HepG2 (cell line): ENCODE results near the gene PPP1R13B. TPM values are rescaled to one million over a fixed set of nuclear protein-coding genes. Genes with fewer than 3 reads are reported as not detected.
A peak's percentile ranks its signal among the peaks of the same experiment; 100 is the strongest.

ENCODE experiments used
- ARNTL ChIP-seq: sonication (generic); formaldehyde crosslinking; IDR thresholded peaks from 2 replicates; pipeline ENCODE4 v1.4.0; 2020; ENCODE audit warnings: mild to moderate bottlenecking, missing genetic modification reagents
- ATRX ChIP-seq: sonication (generic); formaldehyde crosslinking; IDR thresholded peaks from 2 replicates; pipeline ENCODE4 v1.4.0; 2020; ENCODE audit warnings: missing genetic modification reagents, borderline replicate concordance
- IKZF4 ChIP-seq: sonication (generic); formaldehyde crosslinking; IDR thresholded peaks from 2 replicates; pipeline ENCODE4 v1.5.1; 2020; ENCODE audit warnings: borderline replicate concordance, mild to moderate bottlenecking, low read depth, missing genetic modification reagents; ENCODE audit errors: not compliant biosample characterization
- ISL2 ChIP-seq: sonication (generic); formaldehyde crosslinking; IDR thresholded peaks from 2 replicates; pipeline ENCODE4 v1.5.0; 2020; ENCODE audit warnings: missing genetic modification reagents
- NFKBIZ ChIP-seq: IDR thresholded peaks from 2 replicates; pipeline ENCODE4 v1.6.1; 2018; ENCODE audit warnings: missing genetic modification reagents, missing compliant biosample characterization
- NFYC ChIP-seq: IDR thresholded peaks from 2 replicates; pipeline ENCODE4 v1.6.1; 2016; ENCODE audit warnings: missing genetic modification reagents, missing compliant biosample characterization
- TERF1 ChIP-seq: sonication (generic); formaldehyde crosslinking; IDR thresholded peaks from 2 replicates; pipeline ENCODE4 v1.8.0; 2022; ENCODE audit warnings: mild to moderate bottlenecking, missing genetic modification reagents, moderate library complexity
- TMF1 ChIP-seq: sonication (generic); formaldehyde crosslinking; IDR thresholded peaks from 2 replicates; pipeline ENCODE4 v1.8.1; 2022; ENCODE audit warnings: low read depth, missing genetic modification reagents
- ZC3H13 ChIP-seq: sonication (generic); formaldehyde crosslinking; IDR thresholded peaks from 2 replicates; pipeline ENCODE4 v1.8.1; 2023; ENCODE audit warnings: mild to moderate bottlenecking, missing genetic modification reagents, moderate library complexity
- ZNF101 ChIP-seq: sonication (generic); formaldehyde crosslinking; IDR thresholded peaks from 2 replicates; pipeline ENCODE4 v1.4.0; 2020; ENCODE audit warnings: mild to moderate bottlenecking, low read depth, missing genetic modification reagents, borderline replicate concordance
- ZNF180 ChIP-seq: sonication (generic); formaldehyde crosslinking; IDR thresholded peaks from 2 replicates; pipeline ENCODE4 v1.4.0; 2020; ENCODE audit warnings: low read depth, missing genetic modification reagents, borderline replicate concordance
- ZNF253 ChIP-seq: sonication (generic); formaldehyde crosslinking; IDR thresholded peaks from 2 replicates; pipeline ENCODE4 v1.8.0; 2022; ENCODE audit warnings: mild to moderate bottlenecking, missing genetic modification reagents, borderline replicate concordance
- ZNF512 ChIP-seq: sonication (generic); formaldehyde crosslinking; IDR thresholded peaks from 2 replicates; pipeline ENCODE4 v1.4.0; 2020; ENCODE audit warnings: mild to moderate bottlenecking, missing genetic modification reagents
- ZNF569 ChIP-seq: sonication (generic); formaldehyde crosslinking; IDR thresholded peaks from 2 replicates; pipeline ENCODE4 v1.5.0; 2020; ENCODE audit warnings: mild to moderate bottlenecking, missing genetic modification reagents, moderate library complexity, borderline replicate concordance
- ZSCAN12 ChIP-seq: sonication (generic); formaldehyde crosslinking; IDR thresholded peaks from 2 replicates; pipeline ENCODE4 v1.9.0; 2021; ENCODE audit warnings: mild to moderate bottlenecking, missing genetic modification reagents
- polyA plus RNA-seq, 8 experiments: library from polyadenylated mRNA; depleted of rRNA in 3 of 8; stranded (reverse) in 7 of 8; unstranded in 1 of 8; fragments of >200 nt; fragmentation: Illumina TruSeq in 4 of 8; extraction: Trizol in 4 of 8; gene quantifications; 2 replicates each; pipeline versions ENCODE4 v1.2.1 to v1.2.3, GENCODE V29; 2011 to 2016; ENCODE audit warnings: low read depth in 4 of 8, missing spikeins in 1 of 8, mixed read lengths in 1 of 8; ENCODE audit not compliant: insufficient read depth in 1 of 8
- total RNA-seq, 5 experiments: library from RNA; depleted of rRNA; stranded (reverse); fragments of >200 nt; fragmentation: Illumina TruSeq; extraction: Trizol; gene quantifications; 2 replicates each; pipeline ENCODE4 v1.2.3, GENCODE V29; 2016; ENCODE audit warnings: low read depth in 1 of 5
- TF ChIP-seq, protein P1 (sequence below): sonication (generic); formaldehyde crosslinking; IDR thresholded peaks from 2 replicates; pipeline ENCODE4 v1.4.0; 2020; ENCODE audit warnings: mild to moderate bottlenecking, missing genetic modification reagents
- TF ChIP-seq, protein P2 (sequence below): sonication (generic); formaldehyde crosslinking; IDR thresholded peaks from 2 replicates; pipeline ENCODE4 v1.4.0; 2020; ENCODE audit warnings: mild to moderate bottlenecking, missing genetic modification reagents
- TF ChIP-seq, protein P3 (sequence below): sonication (generic); formaldehyde crosslinking; IDR thresholded peaks from 2 replicates; pipeline ENCODE4 v1.5.0; 2020; ENCODE audit warnings: mild to moderate bottlenecking, missing genetic modification reagents

The PPP1R13B gene
- total and polyA plus RNA-seq, 2 of the 13 experiments (the other 11 are each of a cell fraction or from before 2014, with no cell fraction given): 4.6 to 9.4 TPM

DNA sequence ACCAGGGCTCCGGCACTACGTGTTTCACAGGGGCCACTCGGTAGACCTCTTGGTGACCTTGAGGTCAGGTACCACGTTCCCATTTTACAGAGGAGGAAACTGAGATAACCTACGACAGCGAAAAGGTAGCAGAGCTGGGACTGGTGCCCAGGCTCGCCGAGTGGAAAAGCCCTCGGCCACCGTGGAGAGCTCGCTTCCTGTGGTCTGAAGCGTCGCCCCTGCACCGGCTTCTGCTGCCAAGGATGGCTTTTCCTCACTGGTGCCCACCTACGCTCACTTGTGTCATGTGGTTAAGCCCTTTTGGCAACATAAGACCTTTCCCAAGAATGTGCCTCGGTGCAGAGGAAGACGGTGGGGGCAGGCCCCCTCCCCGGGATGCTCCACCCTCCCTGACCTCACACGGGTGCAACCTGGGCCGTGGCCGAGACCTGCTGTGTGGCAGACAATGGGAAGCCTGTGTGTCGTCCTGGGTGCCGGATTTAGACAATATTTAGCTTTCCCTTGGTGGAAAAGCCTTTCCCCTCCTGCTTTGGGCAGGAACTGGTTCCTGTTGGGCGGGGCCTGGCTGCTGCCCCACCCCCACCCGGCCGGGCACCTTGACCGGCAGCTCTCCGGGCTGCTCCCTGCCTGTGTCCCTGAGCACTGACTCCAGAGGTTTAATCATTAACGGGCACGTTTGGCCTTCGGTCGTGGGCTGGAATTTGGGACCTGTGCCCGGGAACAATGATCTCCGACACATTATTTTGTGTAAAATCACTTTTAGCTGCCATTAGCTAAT lies 32.4 kb upstream of the PPP1R13B start (continued):
- TF ChIP-seq, protein P1, sequence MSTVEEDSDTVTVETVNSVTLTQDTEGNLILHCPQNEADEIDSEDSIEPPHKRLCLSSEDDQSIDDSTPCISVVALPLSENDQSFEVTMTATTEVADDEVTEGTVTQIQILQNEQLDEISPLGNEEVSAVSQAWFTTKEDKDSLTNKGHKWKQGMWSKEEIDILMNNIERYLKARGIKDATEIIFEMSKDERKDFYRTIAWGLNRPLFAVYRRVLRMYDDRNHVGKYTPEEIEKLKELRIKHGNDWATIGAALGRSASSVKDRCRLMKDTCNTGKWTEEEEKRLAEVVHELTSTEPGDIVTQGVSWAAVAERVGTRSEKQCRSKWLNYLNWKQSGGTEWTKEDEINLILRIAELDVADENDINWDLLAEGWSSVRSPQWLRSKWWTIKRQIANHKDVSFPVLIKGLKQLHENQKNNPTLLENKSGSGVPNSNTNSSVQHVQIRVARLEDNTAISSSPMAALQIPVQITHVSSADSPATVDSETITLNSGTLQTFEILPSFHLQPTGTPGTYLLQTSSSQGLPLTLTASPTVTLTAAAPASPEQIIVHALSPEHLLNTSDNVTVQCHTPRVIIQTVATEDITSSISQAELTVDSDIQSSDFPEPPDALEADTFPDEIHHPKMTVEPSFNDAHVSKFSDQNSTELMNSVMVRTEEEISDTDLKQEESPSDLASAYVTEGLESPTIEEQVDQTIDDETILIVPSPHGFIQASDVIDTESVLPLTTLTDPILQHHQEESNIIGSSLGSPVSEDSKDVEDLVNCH (CRISPR knock-in tag): no peak
- TF ChIP-seq ZNF569 (CRISPR knock-in tag) (no peak), ZSCAN12 (CRISPR knock-in tag) (no peak), ZNF101 (no peak), NFKBIZ (CRISPR knock-in tag) (no peak; the same call in 1 of the 2 replicates), ZNF180 (no peak), ZC3H13 (CRISPR knock-in tag) (0 out of 2 replicates have a peak, but pooled peaks have one; percentile 23), IKZF4 (CRISPR knock-in tag) (peak; percentile 86), NFYC (CRISPR knock-in tag) (peak; percentile 36), ISL2 (CRISPR knock-in tag) (peak; percentile 78), ZNF253 (no peak), ATRX (CRISPR knock-in tag) (no peak), TERF1 (CRISPR knock-in tag) (no peak), TMF1 (CRISPR knock-in tag) (no peak; the same call in 1 of the 2 replicates), ARNTL (CRISPR knock-in tag) (peak; percentile 87), ZNF512 (CRISPR knock-in tag) (no peak)
- TF ChIP-seq, protein P2, sequence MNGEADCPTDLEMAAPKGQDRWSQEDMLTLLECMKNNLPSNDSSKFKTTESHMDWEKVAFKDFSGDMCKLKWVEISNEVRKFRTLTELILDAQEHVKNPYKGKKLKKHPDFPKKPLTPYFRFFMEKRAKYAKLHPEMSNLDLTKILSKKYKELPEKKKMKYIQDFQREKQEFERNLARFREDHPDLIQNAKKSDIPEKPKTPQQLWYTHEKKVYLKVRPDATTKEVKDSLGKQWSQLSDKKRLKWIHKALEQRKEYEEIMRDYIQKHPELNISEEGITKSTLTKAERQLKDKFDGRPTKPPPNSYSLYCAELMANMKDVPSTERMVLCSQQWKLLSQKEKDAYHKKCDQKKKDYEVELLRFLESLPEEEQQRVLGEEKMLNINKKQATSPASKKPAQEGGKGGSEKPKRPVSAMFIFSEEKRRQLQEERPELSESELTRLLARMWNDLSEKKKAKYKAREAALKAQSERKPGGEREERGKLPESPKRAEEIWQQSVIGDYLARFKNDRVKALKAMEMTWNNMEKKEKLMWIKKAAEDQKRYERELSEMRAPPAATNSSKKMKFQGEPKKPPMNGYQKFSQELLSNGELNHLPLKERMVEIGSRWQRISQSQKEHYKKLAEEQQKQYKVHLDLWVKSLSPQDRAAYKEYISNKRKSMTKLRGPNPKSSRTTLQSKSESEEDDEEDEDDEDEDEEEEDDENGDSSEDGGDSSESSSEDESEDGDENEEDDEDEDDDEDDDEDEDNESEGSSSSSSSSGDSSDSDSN (CRISPR knock-in tag): peak; percentile 74
- TF ChIP-seq, protein P3, sequence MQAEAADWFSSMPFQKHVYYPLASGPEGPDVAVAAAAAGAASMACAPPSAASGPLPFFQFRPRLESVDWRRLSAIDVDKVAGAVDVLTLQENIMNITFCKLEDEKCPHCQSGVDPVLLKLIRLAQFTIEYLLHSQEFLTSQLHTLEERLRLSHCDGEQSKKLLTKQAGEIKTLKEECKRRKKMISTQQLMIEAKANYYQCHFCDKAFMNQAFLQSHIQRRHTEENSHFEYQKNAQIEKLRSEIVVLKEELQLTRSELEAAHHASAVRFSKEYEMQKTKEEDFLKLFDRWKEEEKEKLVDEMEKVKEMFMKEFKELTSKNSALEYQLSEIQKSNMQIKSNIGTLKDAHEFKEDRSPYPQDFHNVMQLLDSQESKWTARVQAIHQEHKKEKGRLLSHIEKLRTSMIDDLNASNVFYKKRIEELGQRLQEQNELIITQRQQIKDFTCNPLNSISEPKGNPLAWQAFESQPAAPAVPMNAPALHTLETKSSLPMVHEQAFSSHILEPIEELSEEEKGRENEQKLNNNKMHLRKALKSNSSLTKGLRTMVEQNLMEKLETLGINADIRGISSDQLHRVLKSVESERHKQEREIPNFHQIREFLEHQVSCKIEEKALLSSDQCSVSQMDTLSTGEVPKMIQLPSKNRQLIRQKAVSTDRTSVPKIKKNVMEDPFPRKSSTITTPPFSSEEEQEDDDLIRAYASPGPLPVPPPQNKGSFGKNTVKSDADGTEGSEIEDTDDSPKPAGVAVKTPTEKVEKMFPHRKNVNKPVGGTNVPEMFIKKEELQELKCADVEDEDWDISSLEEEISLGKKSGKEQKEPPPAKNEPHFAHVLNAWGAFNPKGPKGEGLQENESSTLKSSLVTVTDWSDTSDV (CRISPR knock-in tag): no peak
